Measurements from ENCODE around the gene SSC5D.
"Not testable (repeated sequence)": the region's sequence is repeated elsewhere in the genome, so short reads cannot be mapped to it uniquely, and the experiment has no call there.

SSC5D gene

DNA sequence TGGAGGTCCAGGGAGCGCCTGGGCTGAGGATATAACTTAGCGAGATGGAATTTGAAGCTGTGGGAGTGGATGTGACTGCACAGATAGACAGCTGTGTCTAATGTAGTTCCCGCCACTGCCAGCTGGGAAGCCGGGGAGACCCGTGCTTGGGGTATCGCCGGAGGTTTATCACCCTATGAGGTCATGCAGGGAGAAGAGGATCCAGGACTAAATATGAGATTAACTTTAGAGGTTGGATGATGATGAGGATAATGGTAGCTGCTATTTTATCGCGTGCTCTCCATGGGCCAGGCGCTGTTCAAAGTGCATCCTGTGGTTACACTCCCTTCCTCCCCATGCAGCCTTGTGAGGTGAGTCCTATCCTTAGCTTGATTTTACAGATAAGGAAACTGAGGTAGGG is 19.9 kb downstream of the SSC5D start:
- DNase-seq, result no peak

DNA sequence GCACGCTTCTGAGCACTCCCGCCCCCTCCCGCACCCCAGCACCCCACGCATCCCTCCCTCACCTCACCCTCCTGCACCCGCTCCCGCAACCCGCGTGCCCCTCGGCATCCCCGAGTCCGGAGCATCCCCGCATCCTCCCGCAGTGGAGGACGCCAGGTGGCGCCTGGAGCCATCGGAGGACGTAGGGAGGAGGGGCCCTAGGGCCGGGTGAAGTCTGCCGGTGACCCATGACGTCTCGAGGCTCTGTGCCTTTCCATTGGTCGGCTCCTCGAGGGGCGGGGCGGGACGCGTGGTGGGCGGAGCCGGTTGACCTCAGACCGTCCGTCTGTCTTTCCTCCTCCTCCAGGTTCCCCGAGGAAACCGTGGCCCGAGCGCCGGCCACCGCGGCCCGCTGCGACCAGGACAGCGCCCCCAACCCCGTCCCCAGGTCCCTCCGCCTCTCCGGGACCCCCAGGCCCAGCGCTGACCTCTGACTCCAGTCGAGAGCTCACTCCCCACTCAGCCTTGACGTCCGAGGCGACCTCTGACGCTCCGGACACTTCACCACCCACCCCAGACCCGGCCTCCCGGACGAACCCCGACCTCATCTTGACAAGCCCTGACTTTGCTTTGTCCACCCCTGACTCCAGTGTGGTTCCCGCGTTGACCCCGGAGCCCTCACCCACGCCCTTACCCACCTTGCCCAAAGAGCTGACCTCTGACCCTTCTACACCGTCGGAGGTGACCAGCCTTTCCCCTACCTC is 28.8 kb downstream of the SSC5D start:
- peak; percentile 98 for DNase-seq

DNA sequence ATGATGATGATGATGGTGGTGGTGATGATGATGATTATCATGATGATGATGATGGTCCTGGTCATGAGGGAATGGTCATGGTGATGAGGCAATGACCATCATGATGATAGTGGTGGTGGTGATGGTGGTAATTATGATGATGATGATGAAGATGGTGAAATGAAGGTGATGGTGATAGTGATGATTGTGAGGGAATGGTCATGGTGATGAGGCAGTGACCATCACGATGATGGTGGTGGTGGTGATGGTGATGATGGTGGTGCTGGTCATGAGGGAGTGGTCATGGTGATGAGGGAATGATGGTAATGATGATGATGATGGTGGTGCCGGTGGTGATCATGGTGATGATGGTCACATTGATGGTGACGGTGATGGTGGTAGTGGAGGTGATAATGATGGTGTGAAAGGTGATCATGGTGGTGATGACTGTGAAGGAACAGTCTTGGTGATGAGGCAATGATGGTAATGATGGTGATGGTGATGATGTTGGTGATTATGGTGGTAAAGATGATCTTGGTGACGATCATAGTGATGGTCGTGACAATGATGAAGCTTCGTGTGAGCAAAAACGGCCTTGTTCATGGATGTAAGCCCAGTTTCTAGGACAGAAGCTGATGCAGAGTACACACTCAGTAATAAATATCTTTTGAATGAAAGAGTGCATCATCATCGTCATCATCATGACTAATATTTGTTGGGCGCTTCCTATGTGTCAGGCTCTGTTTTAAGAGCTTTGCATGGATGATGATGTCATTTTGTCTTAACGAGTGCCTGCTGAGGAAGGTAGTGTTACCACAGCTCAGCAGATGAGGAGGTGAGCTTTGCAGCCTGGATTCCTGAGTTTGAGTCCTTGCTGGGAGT is 31.4 kb downstream of the SSC5D start:
- no peak for DNase-seq

DNA sequence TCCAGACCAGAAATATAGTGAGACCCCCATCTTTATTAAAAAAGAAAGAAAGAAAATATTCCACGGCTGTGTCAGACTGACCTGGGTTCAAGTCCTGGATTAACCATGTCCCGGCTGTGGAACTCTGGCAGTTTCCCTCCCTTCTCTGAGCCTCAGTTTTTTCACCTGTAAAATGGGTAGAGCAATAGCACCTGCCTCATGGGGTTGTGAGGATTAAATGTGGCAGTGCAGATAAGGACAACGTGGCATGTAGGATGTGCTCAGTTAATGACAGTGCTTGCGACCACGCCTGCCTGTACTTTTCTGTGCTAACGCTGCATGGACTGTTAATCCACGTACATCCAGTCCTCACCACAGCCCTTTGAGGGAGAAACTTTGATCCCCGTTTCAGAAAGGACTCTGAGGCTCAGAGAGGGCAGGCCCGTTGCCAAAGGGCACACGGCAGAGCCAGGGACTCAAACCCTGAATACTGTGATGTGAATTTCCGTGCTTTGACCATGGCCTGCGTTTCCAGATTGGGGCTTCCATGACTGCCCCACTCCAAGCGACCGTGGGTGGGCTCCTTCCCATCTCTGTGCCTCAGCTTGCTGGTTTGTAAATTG is 32.6 kb downstream of the SSC5D start:
- no peak for DNase-seq

DNA sequence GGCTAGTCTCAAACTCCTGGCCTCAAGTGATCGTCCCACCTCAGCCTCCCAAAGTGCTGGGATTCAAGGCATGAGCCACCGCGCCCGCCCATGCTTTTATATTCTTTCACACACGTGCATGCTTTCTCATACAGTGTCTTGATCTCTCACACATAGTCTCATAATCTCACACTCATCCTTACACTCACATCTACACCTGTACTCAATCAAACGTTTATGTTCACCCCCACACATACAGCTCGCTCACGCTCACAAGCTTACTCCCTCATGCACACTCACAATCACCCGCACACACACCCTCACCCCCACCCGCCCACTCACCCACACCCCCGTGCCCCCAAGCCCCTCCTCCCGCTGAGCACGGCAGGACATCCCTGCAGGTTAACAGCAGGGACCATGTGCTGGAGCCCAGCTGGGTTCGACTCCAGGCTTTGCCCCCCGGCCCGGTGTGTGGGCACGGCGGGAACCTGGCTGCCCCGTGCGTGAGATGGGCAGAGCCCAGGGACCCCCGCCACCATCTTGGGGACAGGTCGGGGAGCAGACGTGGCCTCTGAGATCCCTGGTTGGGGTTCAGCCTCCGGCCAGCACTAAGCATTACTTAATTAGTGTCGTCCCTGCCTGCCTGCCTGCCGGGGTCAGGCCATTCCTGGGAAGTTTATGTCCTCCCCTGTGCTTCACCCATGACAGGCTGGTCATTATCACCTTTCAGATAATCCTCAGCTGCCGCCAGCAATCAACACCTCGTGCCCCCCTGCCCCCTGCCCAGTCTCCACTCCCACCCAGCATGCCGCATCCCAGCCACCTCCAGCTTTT is 37.3 kb downstream of the SSC5D start:
- no peak for DNase-seq

DNA sequence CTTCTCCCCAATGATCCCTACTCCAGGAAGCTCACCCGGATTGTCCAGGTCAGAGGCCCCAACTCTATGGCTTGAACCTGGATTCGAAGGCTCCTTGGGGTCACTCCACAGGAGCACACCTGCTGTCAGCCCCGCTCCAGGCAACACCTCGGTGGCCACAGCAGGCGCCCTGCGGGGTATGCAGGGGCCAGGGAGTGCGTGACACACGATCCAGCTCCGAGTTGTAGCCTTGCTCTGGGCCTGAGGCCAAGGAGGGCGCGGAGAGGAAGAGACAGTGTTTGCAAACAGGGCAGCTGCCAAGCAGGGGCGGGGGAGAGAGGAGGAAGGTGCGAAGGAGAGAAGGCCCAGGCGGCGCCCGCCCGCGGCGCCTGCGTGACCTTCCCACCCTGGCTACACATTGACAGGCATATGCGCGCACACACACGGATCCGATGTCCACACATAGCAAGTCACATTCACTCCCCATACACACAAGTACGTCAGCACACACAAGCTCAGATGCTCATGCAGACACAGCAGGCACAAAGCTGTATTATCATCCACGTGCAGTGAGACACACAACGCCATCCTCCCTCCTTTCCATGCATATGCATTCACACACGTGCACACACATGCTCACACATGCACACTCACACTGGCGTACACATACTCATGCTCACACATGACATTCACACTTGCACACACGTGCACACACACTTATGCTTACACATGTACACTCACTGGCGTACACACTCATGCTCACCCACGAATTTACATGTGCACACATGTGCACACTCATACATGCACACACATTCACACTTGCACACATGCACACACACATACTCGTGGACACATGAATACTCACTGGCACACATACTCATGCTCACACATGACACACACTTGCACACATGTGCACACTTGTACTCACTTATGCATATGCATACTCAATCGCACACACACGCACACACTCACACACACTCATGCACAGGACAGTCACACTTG is 38.3 kb downstream of the SSC5D start:
- peak; percentile 59 for DNase-seq

DNA sequence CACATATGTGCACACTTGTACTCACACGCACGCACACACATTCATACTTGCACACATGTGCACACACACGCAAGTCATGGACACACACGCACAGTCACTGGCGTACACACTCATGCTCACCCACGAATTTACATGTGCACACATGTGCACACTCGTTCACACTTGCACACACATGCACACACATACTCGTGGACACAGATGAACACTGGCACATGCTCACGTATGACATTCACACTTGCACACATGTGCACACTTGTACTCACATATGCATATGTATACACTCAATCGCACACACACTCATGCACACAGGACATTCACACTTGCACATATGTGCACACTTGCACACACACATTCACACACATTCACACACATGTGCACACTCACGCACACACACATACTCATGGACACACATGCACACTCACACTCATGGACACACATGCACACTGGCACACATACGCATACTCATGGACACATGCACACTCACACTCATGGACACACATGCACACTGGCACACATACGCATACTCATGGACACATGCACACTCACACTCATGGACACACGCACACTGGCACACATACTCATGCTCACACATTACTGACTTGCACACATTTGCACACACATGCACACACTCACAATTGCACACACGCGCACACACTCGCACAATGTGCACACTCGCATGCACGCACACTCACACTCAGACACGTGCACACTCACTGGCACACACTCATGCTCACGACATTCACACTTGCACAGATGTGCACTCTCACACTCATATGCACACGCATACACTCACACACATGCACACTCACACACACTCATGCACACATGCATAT is 39.2 kb downstream of the SSC5D start:
- no peak for DNase-seq

DNA sequence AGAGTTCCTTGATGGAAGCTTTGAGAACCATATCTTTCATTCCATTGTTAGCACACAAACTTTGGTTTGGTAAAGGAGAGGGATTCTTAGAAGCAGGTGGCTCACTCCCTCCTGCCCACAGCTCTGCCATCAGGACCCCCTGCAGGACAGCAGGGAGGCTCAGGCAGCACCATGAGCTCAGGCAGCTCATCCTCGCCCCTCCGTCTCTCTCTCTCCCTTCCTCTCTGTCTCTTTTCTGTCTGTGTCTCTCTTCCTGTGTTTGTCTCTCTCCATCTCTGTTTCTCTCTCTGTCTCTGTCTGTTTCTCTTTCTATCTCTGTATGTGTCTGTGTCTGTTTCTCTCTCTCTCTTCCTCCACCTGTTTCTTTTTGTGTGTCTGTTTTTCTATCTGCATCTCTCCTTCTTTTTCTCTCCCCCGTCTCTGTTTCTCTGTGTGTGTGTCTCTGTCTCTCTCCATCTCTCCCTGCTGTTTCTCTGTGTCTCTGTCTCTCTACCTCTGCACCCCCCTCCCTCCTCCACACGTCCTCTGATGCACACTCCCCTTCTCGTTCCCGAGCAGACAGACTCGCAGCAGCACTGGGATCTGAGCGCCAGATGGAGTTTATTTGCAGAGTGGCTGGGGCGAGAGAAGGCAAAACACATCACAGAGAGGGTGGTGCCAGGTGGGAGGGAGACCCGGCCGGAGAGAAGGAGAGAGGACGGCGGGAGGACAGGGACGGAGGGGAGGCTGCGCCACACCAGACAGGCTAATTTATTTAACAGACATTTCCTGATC is 40.0 kb downstream of the SSC5D start:
- DNase-seq, result peak; percentile 90

DNA sequence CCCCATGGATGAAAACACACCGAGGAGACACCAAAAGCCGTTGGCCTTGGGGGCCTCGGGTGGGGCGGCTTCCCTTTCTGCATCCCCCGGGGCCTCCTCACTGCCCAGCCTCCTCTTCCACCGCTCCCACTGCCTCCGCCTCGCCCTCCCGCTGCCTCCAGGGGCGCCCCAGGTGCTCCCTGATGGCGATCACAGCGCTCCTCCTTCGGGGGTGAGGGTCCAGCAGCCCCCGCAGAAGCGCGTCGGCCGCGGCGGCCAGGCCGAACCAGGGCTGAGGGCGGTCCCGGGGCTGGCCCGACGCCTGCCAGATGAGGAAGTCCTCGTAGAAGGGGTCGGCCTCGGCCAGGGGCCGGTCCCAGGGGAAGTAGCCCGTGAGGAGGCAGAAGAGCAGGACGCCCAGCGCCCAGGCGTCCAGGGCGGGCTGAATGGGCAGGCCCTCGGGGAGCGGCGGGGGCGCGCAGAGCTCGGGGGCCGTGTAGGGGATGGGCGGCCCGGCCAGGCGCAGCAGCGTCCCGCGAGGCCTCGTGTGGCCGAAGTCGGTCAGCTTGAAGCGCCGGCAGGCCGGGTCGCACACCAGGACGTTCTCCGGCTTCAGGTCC is 41.5 kb downstream of the SSC5D start:
- DNase-seq, result no peak

DNA sequence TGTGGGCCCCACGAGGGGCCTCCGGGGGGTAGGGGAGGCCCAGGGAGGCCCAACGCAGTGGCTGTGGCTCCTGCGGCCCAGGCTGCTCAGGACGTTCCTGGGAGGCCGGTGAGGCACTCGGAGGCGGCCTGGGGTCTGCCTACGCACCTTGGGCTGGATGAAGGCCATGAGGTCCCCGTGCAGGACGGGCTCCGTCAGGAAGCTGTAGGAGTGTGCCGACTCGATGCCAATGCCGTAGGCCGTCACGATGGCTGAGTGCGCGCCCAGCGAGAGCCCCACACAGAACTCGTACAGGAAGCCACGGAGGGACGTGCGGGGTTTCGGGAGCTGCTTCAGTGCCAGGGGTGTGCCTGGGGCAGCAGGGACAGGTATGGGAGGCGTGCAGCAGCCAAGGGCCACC is 42.8 kb downstream of the SSC5D start:
- no peak for DNase-seq

DNA sequence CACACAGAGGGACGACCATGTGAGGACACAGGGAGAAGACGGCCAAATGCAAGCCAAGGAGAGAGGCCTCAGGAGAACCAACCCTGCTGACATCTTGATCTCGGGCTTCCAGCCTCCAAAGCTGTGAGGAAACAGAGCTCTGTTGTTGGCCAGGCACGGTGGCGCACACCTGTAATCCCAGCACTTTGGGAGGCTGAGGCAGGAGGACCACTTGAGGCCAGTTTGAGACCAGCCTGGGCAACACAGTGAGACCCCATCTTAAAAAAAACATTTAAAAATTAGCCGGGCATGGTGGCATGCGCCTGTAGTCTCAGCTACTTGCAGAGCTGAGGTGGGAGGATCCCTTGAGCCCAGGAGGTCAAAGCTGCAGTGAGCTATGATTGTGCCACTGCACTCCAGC is 46.0 kb downstream of the SSC5D start:
- not testable (repeated sequence) for DNase-seq

DNA sequence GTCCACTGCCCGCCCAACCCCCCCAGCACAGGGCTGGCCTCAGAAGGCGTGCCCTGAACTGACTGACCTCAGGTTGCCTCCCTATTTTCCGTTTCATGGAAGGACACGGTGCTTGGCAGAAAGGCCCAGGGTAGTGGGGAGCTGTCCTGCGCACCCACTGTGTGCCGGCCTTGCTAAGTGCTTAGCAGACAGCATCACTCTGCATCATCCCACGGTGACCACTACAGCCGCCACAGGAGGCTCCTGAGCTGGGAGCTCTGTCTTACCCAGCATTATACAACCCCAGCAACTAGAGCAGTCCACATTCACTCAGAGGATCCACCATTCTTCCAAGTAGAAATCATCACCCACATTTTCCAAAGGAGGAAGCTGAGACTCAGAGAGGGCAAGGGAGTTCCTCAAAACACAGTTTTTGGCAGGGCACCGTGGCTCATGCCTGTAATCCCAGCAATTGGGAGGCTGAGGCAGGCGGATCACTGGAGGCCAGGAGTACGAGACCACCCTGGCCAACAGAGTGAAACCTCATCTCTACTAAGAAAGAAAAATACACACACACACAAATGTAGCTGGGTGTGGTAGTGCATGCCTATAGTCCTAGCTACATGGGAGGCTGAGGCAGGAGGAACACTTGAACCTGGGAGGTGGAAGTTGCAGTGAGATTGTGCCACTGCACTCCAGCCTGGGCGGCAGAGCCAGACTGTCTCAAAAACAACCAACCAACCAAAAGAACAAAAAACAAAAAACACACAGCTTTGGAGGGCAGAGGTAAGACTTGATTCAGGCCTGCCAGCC is 47.1 kb downstream of the SSC5D start:
- DNase-seq, result no peak

DNA sequence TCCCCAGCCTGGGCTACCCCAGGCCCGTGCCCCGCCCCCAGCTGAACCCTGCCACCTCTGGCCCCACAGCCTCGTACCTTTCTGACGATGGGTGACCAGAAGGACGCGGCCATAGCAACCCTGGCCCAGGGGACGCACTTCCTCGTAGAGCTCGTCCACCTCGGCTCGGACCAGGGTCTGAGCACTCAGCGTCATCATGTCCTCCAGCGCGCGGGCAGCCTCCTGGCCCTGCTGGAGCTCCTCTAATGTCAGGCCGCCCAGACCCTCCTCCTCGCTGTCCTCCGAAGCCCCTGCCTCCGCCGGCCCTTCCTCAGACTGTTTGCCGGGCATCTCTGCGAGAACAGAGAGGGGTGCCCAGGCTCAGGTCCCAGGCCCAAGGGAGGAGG is 47.7 kb downstream of the SSC5D start:
- DNase-seq, result no peak

DNA sequence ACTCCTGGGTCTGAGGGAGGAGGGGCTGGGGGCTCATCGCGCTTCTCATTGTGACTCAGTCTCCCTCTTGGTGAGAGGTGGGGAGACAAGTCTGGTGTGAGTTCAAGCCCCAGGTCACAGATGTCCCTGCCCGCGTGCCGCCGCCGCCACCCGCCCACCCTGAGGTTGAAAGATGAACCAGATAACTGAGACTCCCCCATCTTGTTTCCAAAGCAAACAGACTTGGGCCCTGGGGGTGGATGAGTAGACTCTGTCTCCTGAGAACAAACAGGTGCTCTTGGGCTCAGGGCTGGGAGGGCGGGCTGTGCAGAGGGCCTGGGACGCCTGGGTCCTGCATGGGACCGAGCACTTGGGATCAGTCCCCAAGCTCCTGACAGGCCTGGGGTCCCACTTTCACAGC is 48.1 kb downstream of the SSC5D start:
- DNase-seq, result no peak

DNA sequence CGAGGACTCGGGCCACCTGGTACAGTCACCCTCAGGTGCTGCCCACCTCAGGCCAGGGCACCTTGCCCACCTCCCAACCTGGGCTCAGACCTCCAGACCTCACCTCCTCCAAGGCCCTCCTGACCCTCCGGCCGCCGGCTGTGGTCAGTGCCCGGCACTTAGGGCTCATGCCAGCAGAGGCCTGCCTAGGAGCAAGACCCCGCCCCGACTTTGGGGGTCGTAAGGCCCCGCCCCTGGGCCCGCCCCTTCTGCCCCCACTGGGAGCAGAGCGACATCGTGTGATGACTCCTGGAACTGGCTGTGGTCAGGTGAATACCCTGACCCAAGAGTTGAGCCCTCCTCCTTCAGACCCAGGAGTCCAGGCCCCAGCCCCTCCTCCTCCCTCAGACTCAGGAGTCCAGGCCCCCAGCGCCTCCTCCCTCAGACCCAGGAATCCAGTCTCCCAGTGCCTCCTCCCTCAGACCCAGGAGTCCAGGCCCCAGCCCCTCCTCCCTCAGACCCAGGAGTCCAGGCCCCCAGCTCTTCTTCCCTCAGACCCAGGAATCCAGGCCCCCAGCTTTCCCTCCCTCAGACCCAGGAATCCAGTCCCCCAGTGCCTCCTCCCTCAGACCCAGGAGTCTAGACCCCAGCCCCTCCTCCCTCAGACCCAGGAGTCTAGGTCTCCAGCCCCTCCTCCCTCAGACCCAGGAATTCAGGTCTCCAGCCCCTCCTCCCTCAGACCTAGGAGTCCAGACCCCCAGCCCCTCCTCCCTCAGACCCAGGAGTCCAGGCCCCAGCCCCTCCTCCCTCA is 48.9 kb downstream of the SSC5D start, which contains the start of gene SBK2:
Gene SBK2, minus strand, starts transcription at position 183 of the 790 bp plus-strand sequence. CDS start 839 bp downstream, outside the sequence.
- DNase-seq, result no peak

DNA sequence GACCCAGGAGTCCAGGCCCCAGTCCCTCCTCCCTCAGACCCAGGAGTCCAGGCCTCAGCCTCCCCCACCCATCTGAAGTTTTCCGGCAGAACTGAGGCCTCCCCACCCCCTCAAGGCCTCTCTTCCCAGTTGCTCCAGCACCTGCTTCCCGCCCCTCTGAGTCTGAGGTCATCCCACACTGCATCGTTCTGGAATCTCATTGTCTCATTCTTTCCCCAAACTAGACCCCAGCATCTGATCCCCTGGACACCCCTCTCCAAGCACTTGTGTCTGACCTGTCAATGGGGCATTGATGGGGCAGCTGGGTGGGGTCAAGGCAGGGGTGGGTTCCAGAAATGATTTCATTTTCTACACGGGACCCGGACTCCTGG is 49.5 kb downstream of the SSC5D start:
- DNase-seq, result no peak

DNA sequence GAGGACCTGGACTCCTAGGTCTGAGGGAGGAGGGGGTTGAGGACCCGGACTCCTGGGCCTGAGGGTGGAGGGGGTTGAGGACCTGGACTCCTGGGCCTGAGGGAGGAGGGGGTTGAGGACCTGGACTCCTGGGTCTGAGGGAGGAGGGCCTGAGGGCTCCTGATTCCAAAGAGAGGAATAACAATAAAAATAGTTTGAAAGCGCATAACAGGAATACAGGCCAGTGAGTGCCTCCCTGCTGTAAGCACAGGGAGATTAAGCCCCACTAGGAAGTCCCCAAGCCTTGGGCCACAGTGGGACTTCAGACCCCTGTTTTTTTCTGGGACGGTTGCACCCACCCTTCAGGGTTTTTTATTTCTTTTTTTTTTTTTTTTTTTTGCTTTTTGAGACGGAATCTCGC is 49.9 kb downstream of the SSC5D start:
- DNase-seq, result no peak
